Measurements from ENCODE around the gene POLR3GL. TPM values are rescaled to one million over a fixed set of nuclear protein-coding genes. Genes with fewer than 3 reads are reported as not detected.

Gene POLR3GL
- total RNA-seq, 2 experiments from 2014 or later: 19.8 to 27.3 TPM

- ChIA-PET POLR2A (interaction anchor here (0.5 to 4.6 kb wide), 24 partner anchors 10 to 151 kb away, joined by 3 to 67 read pairs (median 6); partner anchors contain the start of genes ANKRD34A, HJV, LIX1L and PIAS3), CTCF (ENCODE audit: unreplicated experiment) (interaction anchor here (1.4 to 4.1 kb wide), 6 partner anchors 8 to 33 kb away, joined by 4 to 20 read pairs (median 7); partner anchors contain the start of gene TXNIP)
- Histone ChIP-seq H4K20me1 (ENCODE audit: insufficient read depth, low read length) (no peaks in the 10 kb centered on the region), H3K9me3 (ENCODE audit: low read length) (no peaks in the 10 kb centered on the region), H3K4me1 (ENCODE audit: insufficient read depth, low read length, poor library complexity, severe bottlenecking) (peaks cover 68% of the 10 kb centered on the region), H3K9me2 (ENCODE audit: insufficient read depth, low read length) (no peaks in the 10 kb centered on the region), H3K4me3 (ENCODE audit: low read depth, low read length, poor library complexity, severe bottlenecking) (peak overlapping the region; percentile 36), H3K36me3 (ENCODE audit: insufficient read depth, low read length) (no peaks in the 10 kb centered on the region), H3K4me2 (ENCODE audit: low read length) (peak overlapping the region; percentile 62), H3K79me2 (ENCODE audit: insufficient read depth, low read depth, low read length) (no peaks in the 10 kb centered on the region), H3K27ac (ENCODE audit: low read depth, low read length, poor library complexity, severe bottlenecking) (peak overlapping the region; percentile 94), H2AFZ (ENCODE audit: low read length) (peak overlapping the region; percentile 75; the same call in 1 of the 2 replicates)
- BruUV-seq (replicated peaks): no TSS peak
- TF ChIP-seq EZH2phosphoT487 (IDR thresholded peaks at IDR 0.05; ENCODE audit: borderline replicate concordance, low read depth, low read length): no peak
- peak; percentile 70 for TF ChIP-seq CTCF (conservative IDR thresholded peaks at IDR 0.05; ENCODE audit: low read length)
- DNase-seq (ENCODE audit: low spot score): peak; percentile 98
- intact Hi-C loops (cut with micrococcal nuclease; ENCODE audit: unreplicated experiment): loop anchor here (1.0 to 5.0 kb wide), 3 partner anchors 17 to 132 kb away; partner anchors contain the start of genes NUDT17 and TXNIP
Measured at GRCh38 chr1:145978854-145979745, 14.6 kb downstream of the POLR3GL start.

- TF ChIP-seq EZH2phosphoT487 (IDR thresholded peaks at IDR 0.05; ENCODE audit: borderline replicate concordance, low read depth, low read length): no peak
- no peak for TF ChIP-seq CTCF (conservative IDR thresholded peaks at IDR 0.05; ENCODE audit: low read length)
- CTCF ChIA-PET (ENCODE audit: unreplicated experiment): interaction anchor here (0.5 to 4.1 kb wide), 7 partner anchors 8 to 32 kb away, joined by 3 to 20 read pairs (median 5); partner anchors contain the start of gene TXNIP
- peak overlapping the region; percentile 75 for H2AFZ ChIP-seq (ENCODE audit: low read length)
- H3K27ac ChIP-seq (ENCODE audit: low read depth, low read length, poor library complexity, severe bottlenecking): peak overlapping the region; percentile 94
- intact Hi-C loops (cut with micrococcal nuclease; ENCODE audit: unreplicated experiment): loop anchor here (1.0 to 5.0 kb wide), 3 partner anchors 16 to 133 kb away; partner anchors contain the start of genes NUDT17 and TXNIP
- no peaks in the 10 kb centered on the region for H3K9me3 ChIP-seq (ENCODE audit: low read length)
- H3K4me1 ChIP-seq (ENCODE audit: insufficient read depth, low read length, poor library complexity, severe bottlenecking): peaks cover 76% of the 10 kb centered on the region
- no peaks in the 10 kb centered on the region for H3K79me2 ChIP-seq (ENCODE audit: insufficient read depth, low read depth, low read length)
- H4K20me1 ChIP-seq (ENCODE audit: insufficient read depth, low read length): no peaks in the 10 kb centered on the region
- no peaks in the 10 kb centered on the region for H3K36me3 ChIP-seq (ENCODE audit: insufficient read depth, low read length)
- peak overlapping the region; percentile 62 for H3K4me2 ChIP-seq (ENCODE audit: low read length)
- peak overlapping the region; percentile 38 for H3K4me3 ChIP-seq (ENCODE audit: low read depth, low read length, poor library complexity, severe bottlenecking)
- BruUV-seq (replicated peaks): no TSS peak
- DNase-seq (ENCODE audit: low spot score): peak; percentile 74
- POLR2A ChIA-PET: interaction anchor here (0.6 to 4.6 kb wide), 22 partner anchors 9 to 152 kb away, joined by 3 to 67 read pairs (median 5); partner anchors contain the start of genes ANKRD34A, HJV, LIX1L and PIAS3
- no peaks in the 10 kb centered on the region for H3K9me2 ChIP-seq (ENCODE audit: insufficient read depth, low read length)
Measured at GRCh38 chr1:145979746-145980456, 15.4 kb downstream of the POLR3GL start.
